ENCODE data around the gene LYRM4. TPM values are rescaled to one million over a fixed set of nuclear protein-coding genes. Genes with fewer than 3 reads are reported as not detected.

Gene LYRM4
- total RNA-seq, 4 donors from 2014 or later = 6.3 to 13.7 (median 7.8) TPM

- H3K4me1 ChIP-seq = peaks cover 0 to 14% (median 6%) of the 10 kb centered on the region in 4 donors
- TF ChIP-seq POLR2A (IDR thresholded peaks at IDR 0.05) = no peak
- TF ChIP-seq CTCF (IDR thresholded peaks at IDR 0.05) = no peak
- peak overlapping the region; percentile 74 to 90 (median 81) for H3K4me3 ChIP-seq
Observed at GRCh38 chr6:5260111-5260620, 584 bp downstream of the LYRM4 start.

GRCh38 chr6:5259428-5259827, 1.3 kb downstream of the LYRM4 start:
- peaks cover 0 to 14% (median 6%) of the 10 kb centered on the region in 4 donors for H3K4me1 ChIP-seq
- no peaks in the 10 kb centered on the region for H3K9me3 ChIP-seq
- no peaks in the 10 kb centered on the region for H3K36me3 ChIP-seq
- no peak for DNase-seq
- H3K27ac ChIP-seq = no peak overlapping the region
- H3K27me3 ChIP-seq = no peaks in the 10 kb centered on the region
- peak overlapping the region in 1 of 4 donors; percentile 90 for H3K4me3 ChIP-seq
- TF ChIP-seq POLR2A (IDR thresholded peaks at IDR 0.05) (no peak), CTCF (IDR thresholded peaks at IDR 0.05) (no peak)

More at GRCh38 chr6:5260111-5260620, 584 bp downstream of the LYRM4 start:
- Histone ChIP-seq H3K9me3 (no peaks in the 10 kb centered on the region), H3K36me3 (no peaks in the 10 kb centered on the region), H3K27me3 (no peaks in the 10 kb centered on the region), H3K27ac (peak overlapping the region; percentile 95 to 97 (median 96))
- peak in 2 of 3 donors; percentile 68 to 84 for DNase-seq

- no peaks in the 10 kb centered on the region for H3K9me3 ChIP-seq
- H3K27ac ChIP-seq = no peak overlapping the region
- DNase-seq = no peak
- H3K27me3 ChIP-seq = no peaks in the 10 kb centered on the region
- H3K4me3 ChIP-seq = no peak overlapping the region
- TF ChIP-seq CTCF (IDR thresholded peaks at IDR 0.05) (no peak), POLR2A (IDR thresholded peaks at IDR 0.05) (no peak)
- no peaks in the 10 kb centered on the region for H3K36me3 ChIP-seq
- H3K4me1 ChIP-seq = peaks cover 0 to 12% (median 4%) of the 10 kb centered on the region in 4 donors
Observed at GRCh38 chr6:5257400-5257799, 3.4 kb downstream of the LYRM4 start.

- DNase-seq = no peak
- Histone ChIP-seq H3K4me1 (peaks cover 0 to 7% (median 2%) of the 10 kb centered on the region in 4 donors), H3K27me3 (no peaks in the 10 kb centered on the region), H3K27ac (no peak overlapping the region), H3K36me3 (no peaks in the 10 kb centered on the region), H3K9me3 (no peaks in the 10 kb centered on the region), H3K4me3 (no peak overlapping the region)
- no peak for TF ChIP-seq POLR2A (IDR thresholded peaks at IDR 0.05)
- no peak for TF ChIP-seq CTCF (IDR thresholded peaks at IDR 0.05)
Observed at GRCh38 chr6:5256952-5257351, 3.8 kb downstream of the LYRM4 start.

- DNase-seq = no peak
- Histone ChIP-seq H3K36me3 (no peaks in the 10 kb centered on the region), H3K9me3 (no peaks in the 10 kb centered on the region), H3K4me3 (no peak overlapping the region), H3K4me1 (no peaks in the 10 kb centered on the region), H3K27me3 (no peaks in the 10 kb centered on the region), H3K27ac (no peak overlapping the region)
- TF ChIP-seq POLR2A (IDR thresholded peaks at IDR 0.05) (no peak), CTCF (IDR thresholded peaks at IDR 0.05) (no peak)
Observed at GRCh38 chr6:5250911-5251310, 9.8 kb downstream of the LYRM4 start.

GRCh38 chr6:5250451-5250850, 10.3 kb downstream of the LYRM4 start:
- DNase-seq = no peak
- no peaks in the 10 kb centered on the region for H3K36me3 ChIP-seq
- no peak overlapping the region for H3K4me3 ChIP-seq
- H3K9me3 ChIP-seq = no peaks in the 10 kb centered on the region
- no peaks in the 10 kb centered on the region for H3K4me1 ChIP-seq
- TF ChIP-seq POLR2A (IDR thresholded peaks at IDR 0.05) (no peak), CTCF (IDR thresholded peaks at IDR 0.05) (no peak)
- no peaks in the 10 kb centered on the region for H3K27me3 ChIP-seq
- H3K27ac ChIP-seq = no peak overlapping the region
